H1 (cell line): ENCODE results near the gene RASAL1. TPM values are rescaled to one million over a fixed set of nuclear protein-coding genes. Genes with fewer than 3 reads are reported as not detected.

ENCODE experiments used
- CTCF ChIA-PET: fragments of 300-600 bp; sonication (Branson Sonifier 250); formaldehyde crosslinking; loops from one replicate; lab custom pipeline; 2021; ENCODE audit not compliant: partially characterized antibody; lab: Charles Lee
- POLR2A ChIA-PET: fragments of 300-600 bp; sonication (Branson Sonifier 250); formaldehyde crosslinking; loops from one replicate; lab custom pipeline; 2021; ENCODE audit warnings: inconsistent platforms; ENCODE audit not compliant: partially characterized antibody; lab: Charles Lee
- DNase-seq, 2 experiments: peaks; one replicate each; pipeline versions ENCODE4 v3.0.0 to v3.0.0-alpha.2; 2010 to 2022; ENCODE audit warnings: low spot score in 2 of 2, low read depth in 1 of 2, mixed read lengths in 1 of 2
- FAIRE-seq: peaks from 2 replicates; lab custom pipeline; 2011; peaks lifted over from hg19 to GRCh38; lab: Jason Lieb, UNC
- H2AFZ ChIP-seq: 2 replicates; pipeline ENCODE4 v1.8.1; 2012; ENCODE audit warnings: low read length, inconsistent platforms
- H2AK5ac ChIP-seq: 2 replicates; pipeline ENCODE4 v1.6.1; 2013; ENCODE audit warnings: low read depth, low read length
- H2BK120ac ChIP-seq: replicated peaks from 2 replicates; pipeline ENCODE3; 2013; ENCODE audit warnings: low read depth, low read length, inconsistent platforms
- H2BK12ac ChIP-seq: 2 replicates; pipeline ENCODE4 v1.6.1; 2013; ENCODE audit warnings: low read depth, low read length
- H2BK15ac ChIP-seq: 2 replicates; pipeline ENCODE4 v1.6.1; 2013; ENCODE audit warnings: low read length
- H2BK20ac ChIP-seq: 2 replicates; pipeline ENCODE4 v1.6.1; 2013; ENCODE audit warnings: low read length
- H2BK5ac ChIP-seq: 2 replicates; pipeline ENCODE4 v1.6.1; 2013; ENCODE audit warnings: low read depth, low read length
- H3K14ac ChIP-seq: 2 replicates; pipeline ENCODE4 v1.6.1; 2013; ENCODE audit warnings: inconsistent platforms; ENCODE audit not compliant: insufficient read length
- H3K18ac ChIP-seq: 2 replicates; pipeline ENCODE4 v1.6.1; 2013; ENCODE audit warnings: low read length; ENCODE audit errors: extremely low read depth
- H3K23ac ChIP-seq: 2 replicates; pipeline ENCODE4 v1.6.1; 2013; ENCODE audit warnings: inconsistent platforms; ENCODE audit not compliant: insufficient read length
- H3K23me2 ChIP-seq: 2 replicates; pipeline ENCODE4 v1.6.1; 2013; ENCODE audit warnings: low read depth, low read length
- H3K27ac ChIP-seq: 2 replicates; pipeline ENCODE4 v1.6.1; 2011; ENCODE audit warnings: low read depth, low read length, inconsistent platforms
- H3K27me3 ChIP-seq, 4 experiments: replicated peaks in 1 of 4; 1 replicate in 1 of 4; 2 replicates in 3 of 4; pipeline versions ENCODE4 v1.6.1 to v1.8.1; 2011 to 2013; ENCODE audit warnings: low read length in 3 of 4, mild to moderate bottlenecking in 3 of 4, inconsistent platforms in 2 of 4, mixed read lengths in 2 of 4, moderate library complexity in 1 of 4; ENCODE audit not compliant: control insufficient read depth in 3 of 4, insufficient read depth in 3 of 4; ENCODE audit errors: extremely low read depth in 1 of 4
- H3K36me3 ChIP-seq, 4 experiments: 2 replicates each; pipeline versions ENCODE4 v1.6.1 to v1.8.1; 2011 to 2013; ENCODE audit warnings: mild to moderate bottlenecking in 4 of 4, low read length in 3 of 4, moderate library complexity in 2 of 4, control low read depth in 1 of 4, inconsistent platforms in 1 of 4; ENCODE audit not compliant: insufficient read depth in 4 of 4, control insufficient read depth in 2 of 4
- H3K4ac ChIP-seq: replicated peaks from 2 replicates; pipeline ENCODE3; 2013; ENCODE audit warnings: low read length, low read depth, mixed read lengths, inconsistent platforms; ENCODE audit not compliant: insufficient read length
- H3K4me1 ChIP-seq, 4 experiments: replicated peaks in 1 of 4; 1 replicate in 1 of 4; 2 replicates in 3 of 4; pipeline versions ENCODE4 v1.6.1 to v1.8.1; 2011 to 2013; ENCODE audit warnings: low read length in 3 of 4, inconsistent platforms in 2 of 4, mixed read lengths in 1 of 4; ENCODE audit not compliant: insufficient read depth in 4 of 4, control insufficient read depth in 3 of 4
- H3K4me2 ChIP-seq, 2 experiments: 2 replicates each; pipeline versions ENCODE4 v1.6.1 to v1.8.1; 2011 to 2013; ENCODE audit warnings: low read depth in 2 of 2, low read length in 2 of 2, control low read depth in 1 of 2, inconsistent platforms in 1 of 2, mild to moderate bottlenecking in 1 of 2; ENCODE audit not compliant: insufficient read depth in 1 of 2
- H3K4me3 ChIP-seq, 4 experiments: fragments of 200-600, 300-600 bp in 1 of 4; sonication (generic), shearing (Covaris generic), sonication (Bioruptor Twin) in 1 of 4; 2 replicates each; pipeline versions ENCODE4 v1.5.1 to v1.8.1; 2011 to 2016; ENCODE audit warnings: low read length in 4 of 4, low read depth in 3 of 4, control low read depth in 2 of 4, inconsistent platforms in 2 of 4, mild to moderate bottlenecking in 2 of 4, mixed read lengths in 1 of 4, moderate library complexity in 1 of 4; ENCODE audit not compliant: insufficient read depth in 2 of 4; ENCODE audit errors: extremely low read depth in 1 of 4
- H3K56ac ChIP-seq: replicated peaks from 2 replicates; pipeline ENCODE3; 2013; ENCODE audit warnings: low read depth, mild to moderate bottlenecking, mixed read lengths, low read length, inconsistent platforms; ENCODE audit not compliant: insufficient read length
- H3K79me1 ChIP-seq: 2 replicates; pipeline ENCODE4 v1.6.1; 2013; ENCODE audit warnings: low read depth, low read length, control low read depth
- H3K79me2 ChIP-seq, 2 experiments: 2 replicates each; pipeline versions ENCODE4 v1.6.1 to v1.8.1; 2012 to 2013; ENCODE audit warnings: low read length in 2 of 2, mild to moderate bottlenecking in 2 of 2, inconsistent platforms in 1 of 2; ENCODE audit not compliant: insufficient read depth in 2 of 2, control insufficient read depth in 1 of 2
- H3K9ac ChIP-seq, 4 experiments: replicated peaks in 1 of 4; 1 replicate in 1 of 4; 2 replicates in 3 of 4; pipeline versions ENCODE4 v1.6.1 to v1.8.1; 2011 to 2013; ENCODE audit warnings: low read depth in 3 of 4, low read length in 3 of 4, control low read depth in 2 of 4, mild to moderate bottlenecking in 2 of 4, moderate library complexity in 2 of 4, inconsistent platforms in 1 of 4; ENCODE audit errors: extremely low read depth in 1 of 4
- H3K9me3 ChIP-seq, 2 experiments: 2 replicates each; pipeline versions ENCODE4 v1.6.1 to v1.8.1; 2012 to 2013; ENCODE audit warnings: mild to moderate bottlenecking in 2 of 2, moderate library complexity in 2 of 2, control low read depth in 1 of 2, inconsistent platforms in 1 of 2, low read depth in 1 of 2, low read length in 1 of 2, mixed read lengths in 1 of 2; ENCODE audit not compliant: insufficient read depth in 2 of 2
- H4K20me1 ChIP-seq, 2 experiments: replicated peaks in 1 of 2; 2 replicates each; pipeline versions ENCODE3 to v1.8.1; 2011 to 2013; ENCODE audit warnings: inconsistent platforms in 2 of 2, low read length in 2 of 2, mild to moderate bottlenecking in 1 of 2; ENCODE audit not compliant: insufficient read depth in 2 of 2, control insufficient read depth in 1 of 2
- H4K5ac ChIP-seq: 2 replicates; pipeline ENCODE4 v1.6.1; 2013; ENCODE audit warnings: low read length, low read depth, mixed read lengths, inconsistent platforms; ENCODE audit not compliant: insufficient read length
- H4K8ac ChIP-seq: 2 replicates; pipeline ENCODE4 v1.8.0; 2013; ENCODE audit warnings: mild to moderate bottlenecking, moderate library complexity, low read length, inconsistent platforms; ENCODE audit not compliant: insufficient read depth; ENCODE audit errors: extremely low read depth
- H4K91ac ChIP-seq: replicated peaks from 2 replicates; pipeline ENCODE3; 2013; ENCODE audit warnings: low read length, mixed read lengths, inconsistent platforms; ENCODE audit not compliant: insufficient read length
- CHD2 ChIP-seq: IDR thresholded peaks from 2 replicates; pipeline ENCODE4 v1.6.1; 2012; ENCODE audit warnings: low read length, improper control_type of control experiment
- CREB1 ChIP-seq: IDR thresholded peaks from 2 replicates; pipeline ENCODE4 v1.6.1; 2012; ENCODE audit warnings: inconsistent platforms
- E2F6 ChIP-seq: IDR thresholded peaks from 2 replicates; pipeline ENCODE4 v1.6.1; 2012; ENCODE audit warnings: inconsistent platforms
- EP300 ChIP-seq, 2 experiments: IDR thresholded peaks; 1 replicate in 1 of 2; 2 replicates in 1 of 2; pipeline ENCODE4 v1.6.1; 2011 to 2012; ENCODE audit warnings: low read depth in 2 of 2, low read length in 2 of 2, mild to moderate bottlenecking in 2 of 2, borderline replicate concordance in 1 of 2, inconsistent platforms in 1 of 2, moderate library complexity in 1 of 2
- HDAC2 ChIP-seq, 2 experiments: fragments of 300-600 bp in 1 of 2; sonication (generic) in 1 of 2; IDR thresholded peaks; 2 replicates each; pipeline ENCODE4 v1.6.1; 2011 to 2012; ENCODE audit warnings: low read depth in 2 of 2, low read length in 2 of 2, mild to moderate bottlenecking in 2 of 2, moderate library complexity in 2 of 2, borderline replicate concordance in 1 of 2, inconsistent platforms in 1 of 2
- SP1 ChIP-seq: IDR thresholded peaks from 2 replicates; pipeline ENCODE4 v1.6.1; 2011; ENCODE audit warnings: low read depth, low read length
- SRF ChIP-seq: IDR thresholded peaks from 2 replicates; pipeline ENCODE4 v1.6.1; 2011; ENCODE audit warnings: mild to moderate bottlenecking, low read depth, low read length, moderate library complexity
- WGBS, 2 experiments: shearing (Covaris generic) in 1 of 2; methylation state at CpG; one replicate each; pipeline versions ENCODE4 v1.1.6 to v1.1.7; 2013 to 2015; ENCODE audit warnings: low lambda C conversion rate in 2 of 2, mixed read lengths in 2 of 2, inconsistent platforms in 1 of 2, low coverage in 1 of 2, missing lambda C conversion rate in 1 of 2; ENCODE audit not compliant: insufficient replicate concordance in 2 of 2, insufficient coverage in 1 of 2, insufficient read length in 1 of 2; ENCODE audit errors: extremely low coverage in 1 of 2, missing lambda C conversion rate in 1 of 2; 5-methylcytosine and 5-hydroxymethylcytosine counted together
- polyA plus RNA-seq, 7 experiments: library from polyadenylated mRNA; depleted of rRNA in 3 of 7; stranded (reverse) in 5 of 7; unstranded in 2 of 7; fragments of >200 nt in 5 of 7; fragments of 200-250 nt in 2 of 7; gene quantifications; 1 replicate in 5 of 7; 2 replicates in 1 of 7; 4 replicates in 1 of 7; pipeline versions ENCODE4 v1.2.1 to v1.2.3, GENCODE V29; 2011 to 2013; ENCODE audit warnings: missing spikeins in 2 of 7, mixed read lengths in 2 of 7
- total RNA-seq: library from RNA; stranded (reverse); fragmentation: NEBNext Ultra II Directional; extraction: Animal tissue kit (Norgen Biotek cat#: 25700); gene quantifications from 2 replicates; pipeline ENCODE4 v1.2.1, GENCODE V29; 2021

Gene RASAL1
- total and polyA plus RNA-seq, 2 of the 8 experiments (the other 6 are each of a cell fraction or from before 2014, with no cell fraction given): 3.7 to 5.0 TPM

- H4K5ac ChIP-seq: no peak overlapping the region
- H3K4me3 ChIP-seq: no peak overlapping the region
- no peak overlapping the region for H2BK120ac ChIP-seq
- no peaks in the 10 kb centered on the region for H3K79me1 ChIP-seq
- H2AK5ac ChIP-seq: no peak overlapping the region
- CTCF ChIA-PET: interaction anchor here (1.5 to 7.8 kb wide), 11 partner anchors 12 to 84 kb away, joined by 4 to 67 read pairs (median 14); partner anchors contain the start of gene CFAP73
- H4K20me1 ChIP-seq: peaks cover 0 to 7% of the 10 kb centered on the region in 2 experiments
- H3K18ac ChIP-seq: no peak overlapping the region
- TF ChIP-seq EP300 (IDR thresholded peaks at IDR 0.05; ENCODE audit: borderline replicate concordance in 1 of 2, low read depth in 2 of 2, low read length in 2 of 2) (no peak), CREB1 (no peak), E2F6 (no peak), HDAC2 (IDR thresholded peaks at IDR 0.05; ENCODE audit: borderline replicate concordance in 1 of 2, low read depth in 2 of 2, low read length in 2 of 2) (no peak), SRF (no peak), SP1 (no peak), CHD2 (no peak)
- no peak overlapping the region for H3K4ac ChIP-seq
- H3K27ac ChIP-seq: no peak overlapping the region
- no peak overlapping the region for H4K8ac ChIP-seq
- no peaks in the 10 kb centered on the region for H3K9me3 ChIP-seq
- FAIRE-seq: no peak
- H3K23ac ChIP-seq: no peak overlapping the region
- H3K9ac ChIP-seq: no peak overlapping the region
- H3K14ac ChIP-seq: no peak overlapping the region
- H4K91ac ChIP-seq: no peak overlapping the region
- H3K56ac ChIP-seq: no peak overlapping the region
- H2BK20ac ChIP-seq: no peak overlapping the region
- POLR2A ChIA-PET: interaction anchor here (1.6 to 5.9 kb wide), 3 partner anchors 13 to 30 kb away, joined by 3 to 35 read pairs (median 6); no protein-coding TSS in a partner anchor
- H3K27me3 ChIP-seq: peaks cover 0 to 13% (median 6%) of the 10 kb centered on the region in 4 experiments; a peak in 5 of 7 replicates
- peaks cover 13% of the 10 kb centered on the region; the same call in 1 of the 2 replicates for H3K23me2 ChIP-seq
- H2BK12ac ChIP-seq: no peak overlapping the region
- H2AFZ ChIP-seq: no peak overlapping the region
- H3K4me2 ChIP-seq: no peak overlapping the region
- H2BK5ac ChIP-seq: no peak overlapping the region
- peaks cover 0 to 13% (median 10%) of the 10 kb centered on the region in 4 experiments; a peak in 6 of 7 replicates for H3K4me1 ChIP-seq
- no peaks in the 10 kb centered on the region for H3K36me3 ChIP-seq
- H3K79me2 ChIP-seq: no peaks in the 10 kb centered on the region
- WGBS, 2 experiments: 88% methylated on average over 6 of the region's 6 CpGs; no CpG with 5 or more reads in 1 of the 2 experiments
- H2BK15ac ChIP-seq: no peak overlapping the region
- DNase-seq: no peak
Observed at GRCh38 chr12:113133036-113133435, 2.5 kb downstream of the RASAL1 start.
